HCT116 (cell line): Measurements from ENCODE around the gene CSNK1G1. TPM values are rescaled to one million over a fixed set of nuclear protein-coding genes. Genes with fewer than 3 reads are reported as not detected.

Experiments used
- ATAC-seq: fragments of 200-7000 bp; cut with Tn5 transposase; 2 replicates; pipeline ENCODE4 v1.9.1; 2020; ENCODE audit warnings: mild to moderate bottlenecking, moderate library complexity
- BruUV-seq: library from RNA; stranded (reverse); fragments of 400-500 nt; replicated peaks from 2 replicates; lab custom pipeline; 2021; lab: Mats Ljungman, UMichigan
- CTCF ChIA-PET: fragments of 300-600 bp; sonication (Branson Sonifier 250); formaldehyde crosslinking; loops from one replicate; lab custom pipeline; 2021; ENCODE audit warnings: antibody characterized with exemption; lab: Charles Lee
- POLR2A ChIA-PET: fragments of 300-600, 350-600 bp; sonication (Branson Sonifier 250); formaldehyde crosslinking; loops from one replicate; lab custom pipeline; 2021; ENCODE audit warnings: antibody characterized with exemption; lab: Charles Lee
- RAD21 ChIA-PET, 2 experiments: fragments of 300-600 bp; sonication (Branson Sonifier 250); formaldehyde crosslinking; loops; one replicate each; lab custom pipeline; 2023; ENCODE audit warnings: low total read pairs in 2 of 2; ENCODE audit not compliant: uncharacterized antibody in 2 of 2, unreplicated experiment in 2 of 2, low non-redundant PET in 1 of 2; lab: Charles Lee
- DNase-seq: peaks from one replicate; pipeline ENCODE4 v3.0.0-alpha.2; 2010; ENCODE audit warnings: low read depth, low spot score
- H2AFZ ChIP-seq: fragments of 200-600 bp; shearing (Covaris generic), sonication (generic); 2 replicates; pipeline ENCODE4 v1.6.1; 2017; ENCODE audit warnings: low read depth, mixed run types, mixed read lengths, antibody characterized with exemption, low read length; ENCODE audit not compliant: poor library complexity, severe bottlenecking
- H3K27ac ChIP-seq: 2 replicates; pipeline ENCODE4 v1.5.1; 2012; ENCODE audit warnings: low read depth, low read length
- H3K27me3 ChIP-seq: fragments of 200-600 bp; sonication (generic); 2 replicates; pipeline ENCODE4 v1.6.1; 2016; ENCODE audit warnings: mixed run types, low read length, mixed read lengths; ENCODE audit not compliant: insufficient read depth
- H3K36me3 ChIP-seq, 2 experiments: fragments of 200-500 bp in 1 of 2; fragments of 200-600 bp in 1 of 2; sonication (Bioruptor generic) in 1 of 2; sonication (generic) in 1 of 2; 2 replicates each; pipeline versions ENCODE4 v1.5.1 to v1.6.1; 2014 to 2016; ENCODE audit warnings: low read length in 2 of 2, inconsistent platforms in 1 of 2, mixed read lengths in 1 of 2, mixed run types in 1 of 2; ENCODE audit not compliant: insufficient read depth in 2 of 2, control insufficient read depth in 1 of 2
- H3K4me1 ChIP-seq, 2 experiments: fragments of 200-600 bp in 1 of 2; sonication (generic) in 1 of 2; 2 replicates each; pipeline versions ENCODE4 v1.5.1 to v1.6.1; 2012 to 2017; ENCODE audit warnings: low read length in 2 of 2, inconsistent platforms in 1 of 2, mild to moderate bottlenecking in 1 of 2, mixed read lengths in 1 of 2, mixed run types in 1 of 2, moderate library complexity in 1 of 2; ENCODE audit not compliant: insufficient read depth in 2 of 2, control insufficient read depth in 1 of 2
- H3K4me2 ChIP-seq: fragments of 200-600 bp; sonication (generic); 2 replicates; pipeline ENCODE4 v1.6.1; 2017; ENCODE audit warnings: mixed run types, low read length, mixed read lengths
- H3K4me3 ChIP-seq, 2 experiments: fragments of 200-600 bp in 1 of 2; sonication (generic) in 1 of 2; replicated peaks in 1 of 2; 2 replicates each; pipeline ENCODE4 v1.5.1; 2011 to 2016; ENCODE audit warnings: low read length in 2 of 2, control low read depth in 1 of 2, low read depth in 1 of 2, mild to moderate bottlenecking in 1 of 2, mixed read lengths in 1 of 2, mixed run types in 1 of 2
- H3K79me2 ChIP-seq: fragments of 200-600 bp; sonication (generic); 2 replicates; pipeline ENCODE4 v1.6.1; 2017; ENCODE audit warnings: mild to moderate bottlenecking, mixed run types, low read length, moderate library complexity, mixed read lengths; ENCODE audit not compliant: insufficient read depth
- H3K9ac ChIP-seq: fragments of 200-600 bp; sonication (generic); 2 replicates; pipeline ENCODE4 v1.6.1; 2016; ENCODE audit warnings: low read length, mixed read lengths
- H3K9me2 ChIP-seq: fragments of 200-600 bp; sonication (generic), shearing (Covaris generic); 2 replicates; pipeline ENCODE4 v1.6.1; 2017; ENCODE audit warnings: mixed run types, mild to moderate bottlenecking, moderate library complexity; ENCODE audit not compliant: insufficient read depth
- H3K9me3 ChIP-seq, 2 experiments: fragments of 200-500 bp in 1 of 2; fragments of 200-600 bp in 1 of 2; sonication (Bioruptor generic) in 1 of 2; sonication (generic) in 1 of 2; 2 replicates each; pipeline ENCODE4 v1.6.1; 2014 to 2017; ENCODE audit warnings: low read length in 2 of 2, mixed read lengths in 2 of 2, inconsistent platforms in 1 of 2, low read depth in 1 of 2, mild to moderate bottlenecking in 1 of 2, mixed run types in 1 of 2, moderate library complexity in 1 of 2; ENCODE audit not compliant: control insufficient read depth in 1 of 2, insufficient read depth in 1 of 2
- H4K20me1 ChIP-seq: fragments of 200-600 bp; sonication (generic), shearing (Covaris generic); 2 replicates; pipeline ENCODE4 v1.6.1; 2017; ENCODE audit warnings: mixed run types, mild to moderate bottlenecking, moderate library complexity; ENCODE audit not compliant: insufficient read depth
- CEBPB ChIP-seq: IDR thresholded peaks from 2 replicates; pipeline ENCODE4 v1.6.1; 2012; ENCODE audit warnings: low read depth
- CTCF ChIP-seq, 3 experiments: fragments of 200-600 bp in 1 of 3; sonication (generic) in 1 of 3; IDR thresholded peaks in 2 of 3; conservative IDR thresholded peaks in 1 of 3; 2 replicates each; pipeline ENCODE4 v1.5.1; 2012 to 2017; ENCODE audit warnings: low read depth in 2 of 3, low read length in 2 of 3, antibody characterized with exemption in 1 of 3, borderline replicate concordance in 1 of 3, control low read depth in 1 of 3, mild to moderate bottlenecking in 1 of 3, mixed read lengths in 1 of 3, mixed run types in 1 of 3, moderate library complexity in 1 of 3; ENCODE audit not compliant: insufficient read depth in 1 of 3
- EGR1 ChIP-seq: IDR thresholded peaks from 2 replicates; pipeline ENCODE4 v1.6.1; 2012; ENCODE audit warnings: low read depth
- EZH2 ChIP-seq: fragments of 200-600 bp; sonication (generic); IDR thresholded peaks from 2 replicates; pipeline ENCODE4 v1.6.1; 2017; ENCODE audit warnings: antibody characterized with exemption, mixed run types
- EZH2phosphoT487 ChIP-seq: fragments of 200-600 bp; IDR thresholded peaks from 2 replicates; pipeline ENCODE4 v1.6.1; 2018; ENCODE audit warnings: antibody characterized with exemption, borderline replicate concordance
- JUND ChIP-seq: IDR thresholded peaks from 2 replicates; pipeline ENCODE4 v1.6.1; 2012
- POLR2AphosphoS5 ChIP-seq: IDR thresholded peaks from 2 replicates; pipeline ENCODE4 v1.6.1; 2011; ENCODE audit warnings: mild to moderate bottlenecking, low read depth, low read length, moderate library complexity
- RAD21 ChIP-seq: IDR thresholded peaks from 2 replicates; pipeline ENCODE4 v1.6.1; 2012; ENCODE audit warnings: low read depth, mild to moderate bottlenecking
- SIN3A ChIP-seq: IDR thresholded peaks from 2 replicates; pipeline ENCODE4 v1.6.1; 2012; ENCODE audit warnings: low read depth
- SP1 ChIP-seq: IDR thresholded peaks from 2 replicates; pipeline ENCODE4 v1.6.1; 2012; ENCODE audit warnings: low read depth
- TCF7L2 ChIP-seq: IDR thresholded peaks from 2 replicates; pipeline ENCODE4 v1.7.0; 2011; ENCODE audit warnings: borderline replicate concordance, inconsistent platforms; ENCODE audit not compliant: insufficient read depth, insufficient read length; ENCODE audit errors: extremely low read depth
- YY1 ChIP-seq: IDR thresholded peaks from 2 replicates; pipeline ENCODE4 v1.6.1; 2011; ENCODE audit warnings: low read length, low read depth, moderate library complexity, mild to moderate bottlenecking; ENCODE audit not compliant: insufficient replicate concordance; ENCODE audit errors: extremely low read depth
- ZBTB33 ChIP-seq: IDR thresholded peaks from 2 replicates; pipeline ENCODE4 v1.6.1; 2011; ENCODE audit warnings: mild to moderate bottlenecking, low read length, moderate library complexity; ENCODE audit not compliant: insufficient replicate concordance; ENCODE audit errors: extremely low read depth
- ZFX ChIP-seq: fragments of 450-650 bp; IDR thresholded peaks from 2 replicates; pipeline ENCODE4 v1.6.1; 2017
- ZNF274 ChIP-seq: fragments of 200-500 bp; sonication (Bioruptor generic); IDR thresholded peaks from 2 replicates; pipeline ENCODE4 v1.6.1; 2014; ENCODE audit warnings: mild to moderate bottlenecking, low read depth, low read length, inconsistent platforms
- intact Hi-C: fragments of 100-400 bp; cut with micrococcal nuclease; formaldehyde crosslinking; loops from 2 replicates; pipeline ENCODE4 v1.10.0; 2022
- total RNA-seq: library from RNA; stranded (reverse); gene quantifications from one replicate; pipeline ENCODE4 v1.2.1, GENCODE V29; 2021; ENCODE audit not compliant: unreplicated experiment
- TF ChIP-seq, protein P1 (sequence below): IDR thresholded peaks from 2 replicates; pipeline ENCODE4 v1.6.1; 2012

CSNK1G1 gene
- total RNA-seq, 1 experiment from 2014 or later = 21.1 TPM

GRCh38 chr15:64264502-64264901 is 91.5 kb downstream of the CSNK1G1 start:
- Histone ChIP-seq H3K27ac (no peak overlapping the region), H2AFZ (no peak overlapping the region), H4K20me1 (no peaks in the 10 kb centered on the region), H3K36me3 (no peaks in the 10 kb centered on the region), H3K4me2 (no peak overlapping the region), H3K4me1 (no peaks in the 10 kb centered on the region), H3K9me3 (no peaks in the 10 kb centered on the region), H3K9ac (no peak overlapping the region), H3K79me2 (peaks cover 20% of the 10 kb centered on the region), H3K9me2 (no peaks in the 10 kb centered on the region), H3K27me3 (no peaks in the 10 kb centered on the region), H3K4me3 (no peak overlapping the region)
- POLR2A ChIA-PET = no interaction called here
- CTCF ChIA-PET = no interaction called here
- RAD21 ChIA-PET = no interaction called here
- intact Hi-C loops = no loop called here
- no TSS peak for BruUV-seq
- TF ChIP-seq ZBTB33 (no peak), EZH2phosphoT487 (no peak), CEBPB (no peak), EZH2 (no peak), SP1 (no peak), JUND (no peak), ZNF274 (no peak), RAD21 (no peak), CTCF (IDR thresholded peaks at IDR 0.05 in 2 of 3, conservative IDR thresholded peaks at IDR 0.05 in 1 of 3; ENCODE audit: borderline replicate concordance in 1 of 3, insufficient read depth in 1 of 3, low read depth in 2 of 3, low read length in 2 of 3) (no peak), YY1 (no peak), ZFX (no peak), POLR2AphosphoS5 (no peak), SIN3A (no peak), TCF7L2 (no peak), EGR1 (no peak)
- TF ChIP-seq, protein P1, sequence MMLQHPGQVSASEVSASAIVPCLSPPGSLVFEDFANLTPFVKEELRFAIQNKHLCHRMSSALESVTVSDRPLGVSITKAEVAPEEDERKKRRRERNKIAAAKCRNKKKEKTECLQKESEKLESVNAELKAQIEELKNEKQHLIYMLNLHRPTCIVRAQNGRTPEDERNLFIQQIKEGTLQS = no peak
- DNase-seq = no peak
- ATAC-seq = no peak
